IPS-20b (cell line): ENCODE data around the gene ETFBKMT.

Source experiments
- H3K27ac ChIP-seq: one replicate; pipeline ENCODE4 v1.5.1; 2013; ENCODE audit warnings: low read length
- H3K27me3 ChIP-seq: 2 replicates; pipeline ENCODE4 v1.6.1; 2013; ENCODE audit warnings: mild to moderate bottlenecking, low read length, inconsistent platforms; ENCODE audit not compliant: insufficient read depth
- H3K36me3 ChIP-seq: 2 replicates; pipeline ENCODE4 v1.6.1; 2013; ENCODE audit warnings: low read depth, mild to moderate bottlenecking, inconsistent platforms, low read length, moderate library complexity; ENCODE audit not compliant: insufficient read depth
- H3K4me1 ChIP-seq: 2 replicates; pipeline ENCODE4 v1.6.1; 2013; ENCODE audit warnings: mild to moderate bottlenecking, control low read depth, inconsistent platforms, low read length, moderate library complexity; ENCODE audit not compliant: insufficient read depth
- H3K4me3 ChIP-seq: 2 replicates; pipeline ENCODE4 v1.5.1; 2013; ENCODE audit warnings: mild to moderate bottlenecking, low read length, inconsistent platforms
- H3K9ac ChIP-seq: 2 replicates; pipeline ENCODE4 v1.6.1; 2013; ENCODE audit warnings: low read depth, mild to moderate bottlenecking, inconsistent platforms, low read length, moderate library complexity
- H3K9me3 ChIP-seq: 2 replicates; pipeline ENCODE4 v1.6.1; 2013; ENCODE audit warnings: mild to moderate bottlenecking, low read depth, low read length, inconsistent platforms; ENCODE audit not compliant: insufficient read depth

Gene ETFBKMT, protein sequence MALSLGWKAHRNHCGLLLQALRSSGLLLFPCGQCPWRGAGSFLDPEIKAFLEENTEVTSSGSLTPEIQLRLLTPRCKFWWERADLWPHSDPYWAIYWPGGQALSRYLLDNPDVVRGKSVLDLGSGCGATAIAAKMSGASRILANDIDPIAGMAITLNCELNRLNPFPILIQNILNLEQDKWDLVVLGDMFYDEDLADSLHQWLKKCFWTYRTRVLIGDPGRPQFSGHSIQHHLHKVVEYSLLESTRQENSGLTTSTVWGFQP

DNA sequence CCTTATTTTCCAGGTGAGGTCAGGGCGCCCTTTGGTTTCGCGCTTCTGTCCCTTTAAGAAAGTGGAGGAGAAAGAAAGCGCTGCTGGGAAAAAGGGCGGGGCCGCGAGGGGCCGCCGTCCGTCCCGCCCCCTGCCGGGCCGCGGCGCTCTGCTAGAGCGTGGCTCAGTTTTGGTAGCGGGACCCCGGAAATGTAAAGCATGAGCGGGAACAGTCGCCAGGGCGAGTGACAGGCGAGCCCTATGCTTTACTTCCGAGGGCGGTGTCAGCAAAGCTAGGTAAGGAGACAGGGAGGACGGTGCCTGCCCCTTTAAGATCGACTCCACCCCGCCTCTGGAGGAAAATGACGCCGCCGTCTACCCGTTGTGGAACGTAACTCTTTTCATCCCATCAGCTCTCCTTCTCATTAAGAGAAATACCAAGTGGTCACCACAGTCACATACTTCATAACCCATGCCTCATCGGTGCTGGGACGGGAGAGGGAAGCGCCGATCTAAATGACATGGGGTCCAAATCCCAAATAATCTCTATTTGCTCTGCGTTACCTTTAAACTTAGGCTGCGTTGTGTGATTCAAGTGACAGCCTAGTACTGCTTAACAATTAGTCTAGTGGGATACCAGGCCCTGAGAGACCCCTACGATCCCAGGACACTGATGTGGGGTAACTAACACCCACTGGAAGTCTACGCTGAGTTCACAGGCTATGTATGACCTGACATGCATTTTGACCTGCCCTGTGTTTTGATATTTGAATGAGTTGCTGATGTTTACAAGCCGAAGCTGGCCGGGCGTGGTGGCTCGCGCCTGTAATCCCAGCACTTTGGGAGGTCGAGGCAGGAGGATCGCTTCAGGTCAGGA is at the start of gene ETFBKMT:
ETFBKMT (plus strand) TSS at position 602 of the 856 bp plus-strand sequence. CDS start 2,266 bp downstream, outside the sequence.
- Histone ChIP-seq H3K9ac (peak within 1 kb of the TSS; percentile 81; the same call in 1 of the 2 replicates), H3K4me3 (peak within 1 kb of the TSS; percentile 95), H3K9me3 (no peaks in the 10 kb centered on the region), H3K27ac (no peak within 1 kb of the TSS), H3K27me3 (no peaks in the 10 kb centered on the region), H3K4me1 (no peaks in the 10 kb centered on the region; the same call in 1 of the 2 replicates), H3K36me3 (no peaks in the 10 kb centered on the region)

DNA sequence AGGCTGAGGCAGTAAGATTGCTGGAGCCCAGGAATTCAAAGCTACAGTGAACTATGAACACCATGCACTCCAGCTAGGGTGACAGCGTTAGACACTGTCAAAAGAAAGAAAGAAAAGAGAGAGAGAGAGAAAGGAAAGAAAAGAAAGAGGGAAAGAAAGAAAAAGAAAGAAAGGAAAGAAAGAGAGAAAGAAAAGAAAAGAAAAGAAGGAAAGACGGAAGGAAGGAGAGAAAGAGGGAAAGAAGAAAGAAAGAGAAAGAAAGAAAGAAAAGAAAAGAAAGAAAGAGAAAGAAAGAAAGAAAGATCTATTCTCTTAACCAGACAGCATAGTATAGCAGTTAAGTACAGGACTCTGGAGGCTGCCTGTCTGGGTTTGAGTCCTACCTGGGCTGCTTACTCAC is 46.7 kb upstream of the ETFBKMT start:
- peaks cover 15% of the 10 kb centered on the region for H3K9me3 ChIP-seq
- H3K9ac ChIP-seq = no peak overlapping the region

DNA sequence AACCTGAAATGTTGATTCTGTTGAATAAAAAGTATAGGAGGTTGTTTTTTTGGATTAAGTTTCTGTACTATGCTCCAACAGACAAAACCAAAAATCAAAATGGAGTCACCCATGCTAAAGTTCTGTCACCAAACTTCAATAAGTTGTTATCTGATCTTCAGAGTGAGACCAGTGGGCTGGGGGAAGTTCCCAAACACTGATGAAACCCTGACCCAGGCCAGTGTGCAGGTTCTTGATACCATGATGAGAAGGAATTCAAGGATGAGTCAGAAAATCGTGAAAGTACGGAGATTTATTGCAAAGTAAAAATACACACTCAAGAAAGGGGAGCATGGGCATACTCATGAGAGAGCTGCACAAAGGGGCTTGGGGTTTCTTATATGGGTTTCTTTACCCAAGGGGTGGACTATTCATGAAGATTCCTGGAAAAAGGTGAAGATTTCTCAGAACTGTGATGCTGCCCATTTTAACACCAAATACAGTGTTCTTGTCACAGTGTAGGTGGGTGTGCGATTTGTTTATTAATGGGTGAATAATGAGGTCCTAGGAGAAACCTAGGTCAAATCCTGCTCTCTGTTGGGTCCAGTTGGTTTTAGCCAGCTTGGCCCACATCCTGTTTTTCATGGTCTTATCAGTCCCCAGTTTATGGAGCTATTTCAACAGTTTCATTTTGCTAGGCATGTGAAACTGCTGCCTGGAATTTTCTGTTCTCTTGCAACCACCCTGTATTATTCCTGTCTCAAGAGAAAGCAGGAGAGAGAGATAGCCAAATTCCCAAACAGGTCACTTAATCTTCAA is 41.1 kb upstream of the ETFBKMT start:
- Histone ChIP-seq H3K4me1 (no peaks in the 10 kb centered on the region), H3K36me3 (no peaks in the 10 kb centered on the region), H3K9me3 (no peaks in the 10 kb centered on the region), H3K27me3 (no peaks in the 10 kb centered on the region), H3K9ac (no peak overlapping the region), H3K27ac (no peak overlapping the region), H3K4me3 (no peak overlapping the region)

More for the DNA sequence above, 46.7 kb upstream of the ETFBKMT start:
- H3K4me1 ChIP-seq = no peaks in the 10 kb centered on the region
- H3K4me3 ChIP-seq = no peak overlapping the region
- no peaks in the 10 kb centered on the region for H3K36me3 ChIP-seq
- no peak overlapping the region for H3K27ac ChIP-seq
- no peaks in the 10 kb centered on the region for H3K27me3 ChIP-seq

DNA sequence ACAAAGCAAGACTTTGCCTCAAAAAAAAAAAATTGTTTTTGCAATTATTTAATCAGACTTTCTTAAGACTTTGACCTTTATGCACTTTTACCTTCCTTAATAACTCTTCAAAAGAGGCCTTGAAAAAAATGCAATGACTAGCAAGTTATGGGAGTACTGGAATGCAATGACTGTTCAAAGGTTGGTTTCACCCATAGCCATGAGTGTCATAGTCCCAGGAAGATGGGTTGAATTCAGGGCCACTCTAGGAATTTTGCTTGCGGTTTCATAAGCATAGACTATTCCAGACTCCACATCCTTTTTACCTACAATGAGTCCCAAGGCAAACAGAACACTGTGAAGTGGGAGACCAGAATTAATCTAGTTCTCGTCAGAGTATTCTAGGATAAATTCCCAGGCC is 39.2 kb upstream of the ETFBKMT start:
- Histone ChIP-seq H3K4me1 (no peaks in the 10 kb centered on the region), H3K4me3 (no peak overlapping the region), H3K9ac (no peak overlapping the region), H3K27ac (no peak overlapping the region), H3K36me3 (no peaks in the 10 kb centered on the region), H3K27me3 (no peaks in the 10 kb centered on the region), H3K9me3 (no peaks in the 10 kb centered on the region)

DNA sequence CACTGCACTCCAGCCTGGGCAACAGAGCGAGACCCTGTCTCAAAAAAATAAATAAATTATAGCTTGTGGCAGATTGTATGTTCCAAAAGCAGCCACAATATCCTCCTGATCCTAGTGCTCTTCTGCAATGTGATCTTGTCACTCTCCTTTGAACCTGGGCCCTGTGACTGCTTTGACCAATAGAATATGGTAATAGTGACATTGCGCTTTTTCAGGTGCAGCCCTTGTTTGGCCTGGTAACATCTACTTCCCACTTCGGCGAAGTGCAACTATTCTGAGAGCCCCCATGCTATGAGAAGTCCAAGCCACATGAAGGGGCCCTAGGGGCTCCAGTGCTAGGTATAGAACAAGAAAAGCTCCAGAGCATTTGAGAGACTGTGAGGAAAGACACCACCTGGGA is 37.5 kb upstream of the ETFBKMT start:
- H3K9ac ChIP-seq = no peak overlapping the region
- no peaks in the 10 kb centered on the region for H3K27me3 ChIP-seq
- no peak overlapping the region for H3K27ac ChIP-seq
- H3K36me3 ChIP-seq = no peaks in the 10 kb centered on the region
- no peak overlapping the region for H3K4me3 ChIP-seq
- no peaks in the 10 kb centered on the region for H3K9me3 ChIP-seq
- no peaks in the 10 kb centered on the region for H3K4me1 ChIP-seq

DNA sequence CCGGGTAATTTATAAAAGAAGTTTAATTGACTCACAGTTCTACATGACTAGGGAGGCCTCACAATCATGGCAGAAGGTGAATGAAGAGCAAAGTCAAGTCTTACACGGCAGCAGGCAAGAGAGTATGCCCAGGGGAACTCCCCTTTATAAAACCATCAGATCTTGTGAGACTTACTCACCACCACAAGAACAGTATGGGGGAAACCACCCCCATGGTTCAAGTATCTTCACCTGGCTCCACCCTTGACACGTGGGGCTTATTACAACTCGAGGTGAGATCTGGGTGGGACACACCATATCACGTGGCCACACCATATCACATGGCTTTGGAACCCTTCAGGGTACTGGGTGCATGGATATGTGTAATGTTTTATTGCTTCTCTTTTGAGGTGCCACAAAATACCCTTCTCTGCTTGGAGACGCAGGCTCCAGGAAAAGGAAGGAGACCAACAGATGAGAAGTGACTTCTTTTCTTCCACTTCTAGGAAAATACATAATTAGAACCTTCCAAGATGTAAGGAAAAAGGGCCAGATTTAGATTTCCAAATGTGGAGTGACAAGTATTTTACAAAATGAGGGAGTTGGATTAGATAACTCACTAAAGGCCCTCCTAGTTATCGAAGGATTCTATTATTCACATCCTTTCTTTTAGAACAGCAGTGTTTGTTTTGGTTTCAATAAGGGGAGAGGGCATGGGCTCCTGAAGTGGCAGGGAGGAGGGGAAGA is 33.1 kb upstream of the ETFBKMT start:
- H3K4me3 ChIP-seq = no peak overlapping the region
- no peaks in the 10 kb centered on the region for H3K36me3 ChIP-seq
- no peak overlapping the region for H3K27ac ChIP-seq
- H3K4me1 ChIP-seq = no peaks in the 10 kb centered on the region
- H3K9ac ChIP-seq = no peak overlapping the region
- no peaks in the 10 kb centered on the region for H3K9me3 ChIP-seq
- no peaks in the 10 kb centered on the region for H3K27me3 ChIP-seq

DNA sequence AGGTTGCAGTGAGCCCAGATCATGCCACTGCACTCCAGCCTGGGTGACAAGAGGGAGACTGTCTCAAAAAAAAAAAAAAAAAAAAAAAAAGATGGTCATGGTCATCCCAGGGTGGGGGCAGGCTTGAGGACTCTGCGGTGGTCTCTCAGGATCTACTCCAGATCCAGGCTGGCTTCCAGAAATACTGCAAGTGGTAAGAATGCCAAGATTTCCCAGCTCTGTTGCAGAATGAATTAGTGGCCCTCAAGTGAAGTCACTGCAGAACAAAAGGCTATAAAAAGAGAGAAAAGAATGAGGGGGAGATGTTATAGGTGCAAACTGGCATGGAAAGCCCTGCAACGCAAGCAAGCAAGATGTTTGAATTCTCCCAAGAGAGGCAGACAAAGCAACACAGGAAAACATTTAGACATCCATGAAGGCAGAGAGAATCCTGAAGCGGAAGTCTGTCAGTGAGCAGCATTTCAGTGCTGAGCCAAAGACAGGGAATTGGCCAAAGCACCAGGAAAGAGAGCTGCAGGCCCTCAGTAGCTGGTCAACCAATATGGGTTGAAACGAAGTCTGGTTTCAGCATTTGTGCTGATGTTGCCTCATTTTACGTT is 31.9 kb upstream of the ETFBKMT start:
- Histone ChIP-seq H3K4me1 (no peaks in the 10 kb centered on the region), H3K27me3 (no peaks in the 10 kb centered on the region), H3K9ac (no peak overlapping the region), H3K4me3 (no peak overlapping the region), H3K9me3 (no peaks in the 10 kb centered on the region), H3K27ac (no peak overlapping the region), H3K36me3 (no peaks in the 10 kb centered on the region)

DNA sequence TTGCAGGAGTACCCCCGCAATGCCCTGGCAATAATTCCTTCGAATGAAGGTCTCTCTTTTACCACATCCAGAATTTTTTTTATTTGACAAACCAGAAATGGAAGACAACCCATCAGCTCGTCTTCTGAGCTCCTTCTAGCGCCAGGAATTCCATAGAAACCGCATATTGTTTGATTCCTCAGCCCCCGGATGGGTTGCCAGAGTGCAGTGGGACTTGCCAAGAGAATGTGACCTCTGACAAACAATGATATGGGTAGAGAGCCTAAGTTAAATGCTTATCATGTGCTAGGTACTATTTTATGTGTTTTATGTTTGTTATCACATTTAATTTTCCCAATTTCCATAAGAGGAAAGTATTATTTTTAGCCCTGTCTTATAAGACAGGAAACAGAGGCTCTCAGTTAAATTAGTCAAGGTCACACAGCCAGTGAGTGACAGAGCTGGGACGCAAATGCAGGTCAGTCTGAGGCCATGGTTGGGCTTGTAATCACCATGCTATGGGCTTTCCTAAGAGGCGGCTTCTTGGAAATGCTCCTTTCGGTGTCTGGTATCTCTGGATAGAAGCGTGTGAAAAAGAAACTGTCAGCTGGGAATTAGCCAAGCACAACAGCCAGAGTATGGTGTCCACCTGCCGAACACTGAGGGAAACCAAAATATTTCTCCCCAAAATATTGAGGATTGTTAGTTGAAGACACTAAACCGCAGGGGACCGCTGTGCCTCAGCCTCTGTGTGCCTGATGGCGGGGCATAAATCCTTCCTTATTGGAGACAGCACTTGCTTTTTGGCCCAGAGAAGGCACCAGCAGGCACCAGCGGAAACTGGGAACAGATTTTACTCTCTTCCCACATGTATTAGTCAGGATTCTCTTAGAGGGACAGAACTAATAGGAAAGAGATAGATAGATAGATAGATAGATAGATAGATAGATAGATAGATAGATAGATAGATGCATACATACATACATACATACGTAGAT is 29.4 kb upstream of the ETFBKMT start:
- Histone ChIP-seq H3K4me3 (no peak overlapping the region), H3K9me3 (no peaks in the 10 kb centered on the region), H3K9ac (no peak overlapping the region), H3K27ac (no peak overlapping the region), H3K36me3 (no peaks in the 10 kb centered on the region), H3K27me3 (no peaks in the 10 kb centered on the region), H3K4me1 (no peaks in the 10 kb centered on the region)

DNA sequence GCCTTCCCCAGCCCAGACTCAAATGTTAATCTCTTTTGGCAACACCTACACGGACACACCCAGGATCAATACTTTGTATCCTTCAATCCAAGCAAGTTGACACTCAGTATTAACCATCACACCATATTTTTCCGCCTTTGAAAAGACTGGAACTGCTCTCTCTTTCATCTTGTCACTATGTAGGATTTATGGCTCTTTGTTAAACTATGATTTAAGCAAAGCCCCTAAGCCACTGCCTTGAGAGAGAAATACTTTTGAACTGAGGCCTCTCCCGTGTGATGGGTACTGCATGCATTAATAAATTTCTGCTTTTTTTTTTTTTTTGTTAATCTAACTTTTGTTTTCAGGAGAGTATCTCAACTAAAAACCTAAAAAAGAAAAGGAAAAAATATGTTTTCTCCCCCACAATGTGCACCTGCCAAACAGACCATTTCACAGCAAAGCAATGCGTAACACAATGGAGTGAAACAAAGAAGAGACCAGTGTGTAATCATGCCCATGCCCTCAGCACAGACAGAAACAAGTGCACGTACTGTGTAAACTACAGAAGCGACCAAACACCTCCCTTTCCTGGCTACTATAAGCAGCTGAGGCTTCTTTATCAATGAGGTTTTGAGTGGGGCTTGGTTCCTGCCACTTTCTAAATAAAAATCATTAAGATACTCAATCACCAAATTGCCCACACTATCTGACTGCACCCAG is 28.3 kb upstream of the ETFBKMT start:
- Histone ChIP-seq H3K4me1 (no peaks in the 10 kb centered on the region), H3K36me3 (no peaks in the 10 kb centered on the region), H3K9ac (no peak overlapping the region), H3K9me3 (no peaks in the 10 kb centered on the region), H3K27me3 (no peaks in the 10 kb centered on the region), H3K4me3 (no peak overlapping the region), H3K27ac (no peak overlapping the region)

DNA sequence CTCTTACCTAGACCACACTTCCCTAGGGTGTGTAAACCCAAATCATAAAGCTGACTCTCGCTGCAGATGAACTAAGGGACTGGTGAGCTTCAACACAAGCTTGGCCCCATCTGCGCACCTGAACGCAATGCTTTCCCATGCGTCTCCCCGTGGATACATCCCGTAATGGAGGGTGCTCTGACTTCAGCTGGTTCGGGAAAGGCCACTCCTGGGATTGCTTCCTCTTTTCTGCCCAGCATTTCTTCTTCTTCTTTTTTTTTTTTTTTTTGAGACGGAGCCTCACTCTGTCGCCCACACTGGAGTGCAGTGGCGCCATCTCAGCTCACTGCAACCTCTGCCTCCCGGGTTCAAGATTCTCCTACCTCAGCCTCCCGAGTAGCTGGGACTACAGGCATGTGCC is 27.7 kb upstream of the ETFBKMT start:
- H3K9me3 ChIP-seq = no peaks in the 10 kb centered on the region
- H3K9ac ChIP-seq = no peak overlapping the region
- H3K27ac ChIP-seq = no peak overlapping the region
- H3K4me3 ChIP-seq = no peak overlapping the region
- H3K27me3 ChIP-seq = no peaks in the 10 kb centered on the region
- H3K36me3 ChIP-seq = no peaks in the 10 kb centered on the region
- H3K4me1 ChIP-seq = no peaks in the 10 kb centered on the region
